ENCODE results near the gene PLLP.
"Not testable (repeated sequence)": the region's sequence is repeated elsewhere in the genome, so short reads cannot be mapped to it uniquely, and the experiment has no call there.

The PLLP gene

GRCh38 chr16:57271063-57271345 lies 13.5 kb downstream of the PLLP start:
- DNase-seq: no peak

- DNase-seq: no peak
Observed at GRCh38 chr16:57270221-57271062, 14.0 kb downstream of the PLLP start.

- no peak for DNase-seq
Observed at GRCh38 chr16:57268804-57269800, 15.4 kb downstream of the PLLP start.

GRCh38 chr16:57267343-57267742 lies 17.1 kb downstream of the PLLP start:
- not testable (repeated sequence) for DNase-seq

- no peak for DNase-seq
Observed at GRCh38 chr16:57266531-57267260, 17.8 kb downstream of the PLLP start.

GRCh38 chr16:57265850-57266530 lies 18.5 kb downstream of the PLLP start:
- DNase-seq: no peak

- DNase-seq: no peak
Observed at GRCh38 chr16:57264950-57265371, 19.5 kb downstream of the PLLP start.

- no peak for DNase-seq
Observed at GRCh38 chr16:57264381-57264780, 20.1 kb downstream of the PLLP start.

- DNase-seq: no peak
Observed at GRCh38 chr16:57263541-57264351, 20.7 kb downstream of the PLLP start.

- no peak for DNase-seq
Observed at GRCh38 chr16:57262841-57263540, 21.5 kb downstream of the PLLP start.

GRCh38 chr16:57261806-57262205 lies 22.7 kb downstream of the PLLP start:
- no peak for DNase-seq

- no peak for DNase-seq
Observed at GRCh38 chr16:57260294-57260929, 24.1 kb downstream of the PLLP start.

- DNase-seq: no peak
Observed at GRCh38 chr16:57258910-57259475, 25.5 kb downstream of the PLLP start.

GRCh38 chr16:57258226-57258909 lies 26.1 kb downstream of the PLLP start:
- DNase-seq: no peak

- no peak for DNase-seq
Observed at GRCh38 chr16:57257455-57258070, 26.9 kb downstream of the PLLP start.

- no peak for DNase-seq
Observed at GRCh38 chr16:57256601-57257395, 27.7 kb downstream of the PLLP start.

- DNase-seq: no peak
Observed at GRCh38 chr16:57255686-57256415, 28.6 kb downstream of the PLLP start.
